ENCODE results near the gene WDR4.
"Not testable (repeated sequence)": the region's sequence is repeated elsewhere in the genome, so short reads cannot be mapped to it uniquely, and the experiment has no call there.

WDR4 gene

GRCh38 chr21:42878993-42879787 is at the start of gene WDR4:
Gene WDR4, minus strand, starts transcription at chr21:42879539. Its CDS starts 44 bp downstream, at chr21:42879495.
- peak; percentile 100 for DNase-seq

- DNase-seq, result not testable (repeated sequence)
Measured at GRCh38 chr21:42927474-42928200, 48.3 kb upstream of the WDR4 start.

DNA sequence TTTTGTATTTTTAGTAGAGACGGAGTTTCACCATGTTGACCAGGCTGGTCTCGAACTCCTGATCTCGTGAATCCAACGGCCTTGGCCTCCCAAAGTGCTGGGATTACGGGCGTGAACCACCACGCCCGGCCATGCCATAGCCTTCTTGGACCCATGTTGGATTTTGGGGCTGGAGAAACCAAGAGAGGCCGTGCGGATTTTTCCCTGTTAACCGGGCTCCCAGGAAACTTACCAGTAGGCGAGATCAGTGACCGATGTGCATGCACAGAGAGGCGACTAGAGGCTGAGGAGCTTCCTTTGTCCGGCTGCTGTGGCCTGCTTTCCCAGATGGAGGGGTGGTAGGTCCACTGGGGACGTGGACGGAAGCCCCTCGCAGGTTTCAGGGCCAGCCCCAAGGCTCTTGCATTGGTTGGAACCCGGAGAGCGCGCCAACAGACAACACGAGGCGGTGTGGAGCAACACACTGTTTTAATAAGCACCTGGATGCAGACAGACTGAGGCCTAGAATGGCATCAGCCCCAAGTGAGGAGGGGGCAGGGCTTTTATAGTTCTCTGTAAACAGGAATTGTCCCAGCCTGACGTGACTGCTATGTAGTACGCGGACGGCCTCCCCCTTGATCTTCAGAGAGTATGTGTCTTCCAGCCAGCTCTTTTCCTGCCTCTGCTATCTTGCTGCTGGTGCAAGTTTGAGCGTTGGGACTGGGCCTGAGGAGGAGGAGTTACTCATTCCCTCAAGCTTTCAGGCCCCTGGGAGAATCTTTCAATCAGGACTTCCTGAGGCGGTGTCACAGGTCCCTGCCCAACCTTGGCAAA is 46.0 kb upstream of the WDR4 start, which contains the start of gene ERVH48-1:
ERVH48-1 (minus strand) TSS at position 517 of the 813 bp plus-strand sequence. CDS start 6,624 bp downstream, outside the sequence.
- no peak for DNase-seq

GRCh38 chr21:42924433-42924751 is 45.1 kb upstream of the WDR4 start:
- no peak for DNase-seq

- peak; percentile 100 for DNase-seq
Measured at GRCh38 chr21:42923553-42924432, 44.5 kb upstream of the WDR4 start.

DNA sequence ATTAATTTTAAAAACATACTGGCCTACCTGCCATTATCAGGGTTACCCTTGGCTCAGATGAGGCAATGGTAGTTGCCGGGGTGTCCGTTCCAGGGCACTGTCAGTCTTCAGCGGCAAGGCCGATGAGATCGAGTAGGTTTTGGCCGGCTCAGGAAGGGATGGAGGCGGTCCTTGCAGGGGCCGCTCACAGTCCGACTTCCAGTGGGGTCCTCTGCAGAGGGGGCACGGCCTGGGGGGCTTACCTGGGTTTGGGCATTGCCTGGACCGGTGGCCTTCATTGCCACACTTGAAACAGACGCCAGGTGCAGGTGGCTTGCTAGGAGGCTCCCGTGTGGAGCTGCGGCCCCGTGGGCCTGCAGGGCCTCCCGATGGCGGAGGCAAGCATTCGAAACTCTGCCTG is 43.6 kb upstream of the WDR4 start:
- DNase-seq, result no peak

- DNase-seq, result peak; percentile 47
Measured at GRCh38 chr21:42921927-42922326, 42.6 kb upstream of the WDR4 start.

DNA sequence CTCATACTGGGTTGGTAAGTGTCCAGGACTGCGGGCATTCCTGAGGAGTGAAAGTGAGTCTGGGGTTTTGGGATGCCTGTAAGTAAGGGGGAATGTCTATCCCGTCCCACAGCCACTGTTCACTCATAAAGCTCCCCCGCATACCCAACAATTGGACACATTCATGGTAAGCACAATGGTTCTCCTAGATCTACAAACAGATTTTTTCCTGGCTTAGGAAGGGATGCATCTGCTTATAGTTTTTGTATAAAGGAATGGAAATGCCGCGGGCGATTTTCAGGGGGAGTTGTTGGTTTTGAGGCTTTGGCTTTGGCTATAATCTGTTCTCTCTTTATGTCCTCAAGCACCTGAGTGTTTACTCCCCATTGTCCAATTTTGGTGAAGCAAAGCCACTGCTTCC is 39.0 kb upstream of the WDR4 start:
- DNase-seq, result no peak

DNA sequence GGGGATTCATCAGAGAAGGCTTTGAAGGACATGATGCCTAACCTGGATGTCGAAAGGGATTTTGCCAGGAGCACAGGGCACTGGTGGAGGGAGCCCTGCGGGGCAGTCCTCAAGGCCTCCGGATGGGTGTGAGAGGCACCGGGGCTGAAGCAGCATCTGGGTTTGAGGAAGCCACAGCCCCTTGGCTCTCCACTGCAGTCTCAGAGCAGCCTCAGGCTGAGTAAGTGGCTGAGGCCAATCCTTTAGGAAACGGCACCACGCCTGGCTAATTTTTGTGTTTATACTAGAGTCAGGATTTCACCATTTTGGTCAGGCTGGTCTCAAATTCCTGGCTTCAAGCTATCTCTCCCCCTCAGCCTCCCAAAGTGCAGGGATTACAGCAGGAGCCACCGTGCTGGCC is 34.1 kb upstream of the WDR4 start:
- DNase-seq, result no peak

DNA sequence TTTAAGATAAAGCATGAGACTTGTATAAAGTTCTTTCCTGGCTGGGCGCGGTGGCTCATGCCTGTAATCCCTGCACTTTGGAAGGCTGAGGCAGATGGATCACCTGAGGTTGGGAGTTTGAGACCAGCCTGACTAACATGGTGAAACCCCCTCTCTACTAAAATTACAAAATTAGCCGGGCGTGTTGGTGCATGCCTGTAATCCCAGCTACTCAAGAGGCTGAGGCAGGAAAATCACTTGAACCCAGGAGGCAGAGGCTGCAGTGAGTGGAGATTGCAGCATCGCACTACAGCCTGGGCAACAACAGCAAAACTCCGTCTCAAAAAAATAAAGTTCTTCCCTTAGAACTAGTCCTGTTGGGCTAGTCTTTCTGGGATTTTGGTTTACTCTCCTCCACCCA is 32.6 kb upstream of the WDR4 start:
- DNase-seq, result not testable (repeated sequence)

GRCh38 chr21:42908484-42908883 is 29.1 kb upstream of the WDR4 start:
- DNase-seq, result not testable (repeated sequence)

- no peak for DNase-seq
Measured at GRCh38 chr21:42906233-42906632, 26.9 kb upstream of the WDR4 start.

DNA sequence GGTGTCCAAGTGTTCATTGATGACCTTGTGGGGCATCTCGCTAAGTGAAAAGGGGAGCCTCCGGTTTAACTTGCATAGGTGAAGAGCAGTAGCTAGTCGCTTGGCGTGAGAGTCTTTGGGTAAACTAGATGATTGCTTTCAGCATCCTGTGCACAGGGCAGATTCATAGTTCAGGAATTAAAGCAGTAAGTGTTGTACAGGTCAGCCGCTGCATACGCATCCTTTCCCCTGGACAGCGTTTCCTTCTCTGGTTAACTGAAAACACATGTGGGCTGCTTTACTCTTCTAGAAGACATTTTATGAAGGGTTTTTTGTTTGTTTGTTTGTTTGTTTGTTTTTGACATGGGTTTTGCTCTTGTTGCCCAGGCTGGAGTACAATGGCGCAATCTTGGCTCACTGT is 25.9 kb upstream of the WDR4 start:
- DNase-seq, result no peak

GRCh38 chr21:42903817-42904216 is 24.5 kb upstream of the WDR4 start:
- DNase-seq, result no peak

GRCh38 chr21:42900446-42900845 is 21.1 kb upstream of the WDR4 start:
- DNase-seq, result no peak

DNA sequence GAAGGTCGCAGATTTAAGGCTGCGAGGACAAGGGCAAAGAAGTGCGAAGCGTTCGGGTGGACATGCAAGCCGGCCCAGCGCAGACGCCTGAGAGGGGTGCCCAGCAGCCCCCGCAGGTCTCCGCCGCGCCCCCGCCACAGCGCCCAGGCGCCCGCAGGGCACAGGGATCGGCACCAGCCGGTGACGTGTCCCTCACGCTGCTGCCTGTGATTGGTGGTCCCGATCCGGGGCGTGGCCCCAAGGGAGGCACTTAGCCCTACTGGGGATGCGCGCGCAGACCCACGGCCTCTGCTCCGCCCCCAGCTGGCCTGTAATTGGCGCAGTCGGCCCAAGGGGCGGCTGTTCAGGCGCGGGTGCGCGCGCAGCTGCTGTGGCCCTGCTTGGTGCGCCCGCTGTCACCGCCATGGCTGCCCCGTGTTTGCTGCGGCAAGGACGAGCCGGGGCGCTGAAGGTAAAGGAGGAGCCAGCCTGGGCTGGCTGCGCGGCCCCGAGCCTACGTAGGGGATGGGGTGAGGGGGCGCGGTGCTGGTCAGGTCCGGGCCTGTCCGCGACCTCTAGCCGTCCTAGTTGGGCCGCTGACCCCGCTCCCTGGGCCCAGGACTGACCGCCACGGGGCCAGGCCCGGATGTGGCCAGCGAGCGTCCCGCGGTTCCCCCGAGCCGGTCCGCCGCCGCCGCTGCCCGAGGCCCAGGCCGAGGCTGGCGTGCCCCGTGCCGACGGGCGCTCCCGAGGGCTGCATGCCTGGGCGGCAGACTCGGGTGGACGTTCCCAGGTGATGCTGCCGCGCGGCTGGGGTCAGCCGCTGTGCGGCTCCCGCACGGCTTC is 13.8 kb upstream of the WDR4 start, which contains the start of gene NDUFV3:
NDUFV3 (plus strand) TSS at position 379 of the 825 bp plus-strand sequence; CDS start at position 404, 25 bp downstream.
- peak; percentile 100 for DNase-seq

DNA sequence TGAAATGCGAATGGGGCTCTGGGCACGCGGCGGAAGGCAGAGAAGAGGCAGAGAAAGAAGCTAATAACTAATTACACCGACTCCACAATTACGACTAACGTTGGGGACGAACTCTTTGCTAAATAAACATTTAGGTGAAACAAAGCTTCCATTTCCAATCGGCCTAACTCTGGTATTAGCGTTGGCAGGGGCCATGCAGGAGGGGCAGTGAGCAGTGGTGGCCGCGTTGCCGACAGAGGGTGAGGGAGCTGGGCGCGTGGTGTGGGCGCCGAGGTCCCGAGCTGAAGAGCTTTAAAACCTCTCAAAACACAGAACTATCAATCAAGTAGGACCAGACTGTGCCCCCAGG is 13.2 kb upstream of the WDR4 start:
- no peak for DNase-seq

DNA sequence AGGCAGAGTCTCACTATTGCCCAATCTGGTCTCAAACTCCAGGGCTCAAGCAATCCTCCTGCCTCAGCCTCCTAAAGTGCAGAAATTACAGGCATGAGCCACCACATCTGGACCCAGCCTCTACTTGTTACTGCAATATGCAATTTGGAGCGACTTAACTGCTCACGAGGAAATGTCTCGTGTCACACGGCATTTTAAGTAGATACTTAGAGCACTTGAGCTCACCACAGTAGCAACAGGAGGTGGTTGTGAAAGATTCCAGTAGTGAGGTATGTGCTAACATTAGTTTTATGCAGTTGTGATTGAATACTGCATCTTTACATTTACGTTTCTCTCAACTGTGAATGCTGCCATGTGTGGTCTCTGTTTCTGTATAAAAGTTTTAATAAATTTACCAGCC is 8.0 kb upstream of the WDR4 start:
- no peak for DNase-seq

- no peak for DNase-seq
Measured at GRCh38 chr21:42883921-42884320, 4.6 kb upstream of the WDR4 start.

DNA sequence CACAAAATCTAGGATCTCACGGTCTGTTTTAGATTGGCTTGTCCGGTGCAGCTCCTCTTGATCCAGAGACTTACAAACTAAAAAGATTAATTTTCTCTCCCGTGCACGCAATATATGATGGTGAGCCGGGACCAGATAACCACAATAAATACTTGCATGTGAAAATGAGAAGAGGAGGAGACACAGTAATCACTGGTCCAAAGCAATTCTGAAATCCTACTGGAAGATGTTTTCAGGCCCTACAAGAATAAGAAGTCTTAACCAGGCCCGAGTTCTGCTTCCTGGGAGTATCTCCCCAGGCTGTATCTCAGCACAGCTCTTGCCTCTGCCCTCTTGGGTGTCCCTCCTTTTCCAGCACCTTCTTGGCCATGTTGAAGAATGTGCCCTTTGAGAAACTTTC is 1.0 kb upstream of the WDR4 start:
- DNase-seq, result no peak

DNA sequence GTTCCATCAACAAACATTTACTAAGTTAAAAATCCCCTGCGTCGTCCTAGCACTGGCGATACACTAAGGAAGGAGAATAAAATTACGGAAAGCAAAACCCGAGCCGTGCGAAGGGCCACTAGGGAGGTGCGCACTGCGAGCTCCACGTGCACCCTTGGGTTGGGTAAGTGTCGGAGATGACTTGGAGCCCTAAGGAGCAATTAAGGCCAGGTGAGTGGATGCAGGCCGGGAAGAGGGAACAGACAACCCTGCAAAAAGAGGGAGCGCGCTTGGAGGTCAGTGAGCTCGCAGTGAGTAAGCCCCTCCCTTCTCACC is 704 bp downstream of the WDR4 start:
- DNase-seq, result no peak

DNA sequence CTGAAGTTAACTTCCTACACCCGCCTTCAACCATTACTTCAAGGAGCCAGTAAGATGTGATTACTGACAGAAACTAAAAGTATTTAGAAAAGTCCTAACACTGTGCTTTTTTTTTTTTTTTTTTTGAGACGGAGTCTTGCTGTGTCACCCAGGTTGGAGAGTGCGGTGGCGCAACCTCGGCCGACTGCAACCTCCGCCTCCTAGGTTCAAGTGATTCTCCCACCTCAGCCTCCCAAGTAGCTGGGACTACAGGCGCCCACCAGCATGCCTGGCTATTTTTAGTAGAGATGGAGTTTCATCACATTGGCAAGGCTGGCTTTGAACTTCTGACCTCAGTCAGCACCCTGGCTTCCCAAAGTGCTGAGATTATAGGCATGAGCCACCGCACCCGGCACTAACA is 3.5 kb downstream of the WDR4 start:
- not testable (repeated sequence) for DNase-seq

Measured in OCI-M1 (cell line).